Middle frontal gyrus (tissue), 1 donor: ENCODE measurements around the gene MAP3K19.
"Not testable (repeated sequence)": the region's sequence is repeated elsewhere in the genome, so short reads cannot be mapped to it uniquely, and the experiment has no call there.

Source experiments
- DNase-seq: peaks from one replicate; pipeline ENCODE4 v3.0.0-alpha.2; 2015; ENCODE audit warnings: low spot score; ENCODE audit errors: extremely low spot score

MAP3K19 gene

DNA sequence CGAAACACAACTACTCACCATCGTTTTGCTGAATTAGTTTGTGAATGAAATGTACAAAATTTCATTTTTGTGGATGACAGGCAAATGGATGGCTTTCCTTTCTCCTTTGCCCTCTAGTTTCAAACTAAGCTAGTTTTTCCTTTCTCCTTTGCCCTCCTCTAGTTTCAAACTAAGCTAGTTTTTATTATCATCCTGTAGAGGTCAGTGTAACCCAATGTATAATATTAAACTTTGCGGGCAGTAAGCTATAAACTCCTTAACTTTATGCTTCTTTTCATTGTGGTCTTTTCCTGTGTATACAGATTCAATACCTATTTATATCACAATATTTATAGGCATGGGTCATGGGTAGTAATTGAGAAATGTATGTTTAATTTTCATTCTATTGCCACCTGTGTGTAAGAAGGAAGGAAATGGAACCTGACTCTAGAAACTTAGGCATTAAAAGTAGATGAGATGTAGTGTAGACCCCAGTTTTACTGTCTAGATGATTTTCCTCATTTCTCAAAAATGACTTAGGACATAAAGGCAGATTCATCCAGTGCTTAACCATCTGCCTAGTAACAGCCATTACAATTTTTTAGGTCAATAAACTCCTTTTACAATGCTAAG lies 58.1 kb downstream of the MAP3K19 start:
- no peak for DNase-seq

DNA sequence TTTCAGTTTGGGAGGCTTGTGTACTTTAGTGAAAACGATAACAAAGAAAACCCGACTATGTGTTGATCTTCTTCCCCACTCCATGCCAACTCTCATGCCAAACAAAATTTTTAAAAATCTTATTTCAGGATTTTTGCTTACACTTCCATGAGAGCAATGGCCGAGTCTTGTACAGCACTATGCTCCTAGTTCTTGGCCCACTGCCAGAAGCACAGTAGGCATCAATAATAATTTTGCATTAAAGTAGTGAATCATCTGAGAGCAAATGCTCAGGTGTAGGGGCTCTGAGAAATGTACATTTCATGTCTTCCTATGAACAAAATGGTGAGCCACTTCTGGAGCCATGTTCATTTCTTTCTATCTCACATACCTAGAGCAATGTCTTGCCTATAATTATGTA lies 62.2 kb downstream of the MAP3K19 start:
- no peak for DNase-seq

DNA sequence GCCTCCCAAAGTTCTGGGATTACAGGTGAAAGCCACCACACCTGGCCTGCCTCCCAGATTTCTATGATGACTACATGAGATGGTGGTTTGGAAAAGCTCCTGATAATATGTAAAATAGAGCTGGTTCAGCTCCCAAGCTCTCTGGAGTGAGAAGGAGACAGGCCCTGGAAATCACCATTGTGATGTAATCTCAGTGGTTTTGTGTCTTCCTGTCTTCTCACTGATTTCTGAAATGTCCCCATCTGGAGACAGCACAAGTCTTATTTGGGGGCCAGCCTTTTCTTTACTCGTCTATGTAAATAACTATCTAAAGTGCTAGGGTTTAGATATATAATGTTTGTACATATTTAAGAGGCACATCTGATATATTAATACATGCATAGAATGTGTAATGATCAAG lies 64.6 kb downstream of the MAP3K19 start:
- no peak for DNase-seq

GRCh38 chr2:134980639-134981038 lies 66.6 kb downstream of the MAP3K19 start:
- DNase-seq, result no peak

DNA sequence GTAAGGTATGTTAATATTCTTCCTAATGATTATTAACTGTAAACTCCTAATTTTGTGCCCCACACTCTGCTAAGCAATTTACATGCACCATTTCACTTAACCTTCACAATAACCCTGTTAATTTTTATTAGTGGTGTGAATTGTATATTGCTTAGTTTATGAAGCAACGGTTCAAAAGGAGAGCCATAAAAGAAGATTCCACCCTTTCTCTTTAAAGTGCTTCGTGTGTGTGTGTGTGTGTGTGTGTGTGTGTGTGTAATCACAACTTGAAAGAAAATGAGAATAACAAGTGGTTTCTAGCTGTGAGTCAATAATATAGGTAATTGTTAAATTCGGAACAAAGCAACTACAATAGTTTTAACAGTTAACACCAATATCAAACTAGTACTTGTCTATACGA lies 68.0 kb downstream of the MAP3K19 start:
- no peak for DNase-seq

DNA sequence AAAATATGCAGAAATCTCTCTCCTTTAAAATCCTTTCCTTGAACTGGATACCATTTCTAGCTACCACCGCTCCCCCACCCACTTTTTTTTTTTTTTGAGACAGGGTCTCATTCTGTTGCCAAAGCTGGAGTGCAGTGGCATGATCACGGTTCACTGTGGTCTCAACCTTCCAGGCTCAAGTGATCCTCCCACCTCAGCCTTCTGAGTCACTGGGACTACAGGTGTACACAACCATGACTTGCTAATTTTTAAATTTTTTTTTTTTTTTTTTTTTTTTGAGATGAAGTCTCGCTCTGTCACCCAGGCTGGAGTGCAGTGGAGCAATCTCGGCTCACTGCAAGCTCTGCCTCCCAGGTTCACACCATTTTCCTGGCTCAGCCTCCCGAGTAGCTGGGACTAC lies 70.1 kb downstream of the MAP3K19 start:
- not testable (repeated sequence) for DNase-seq

GRCh38 chr2:134976074-134976702 lies 71.1 kb downstream of the MAP3K19 start:
- DNase-seq, result no peak

DNA sequence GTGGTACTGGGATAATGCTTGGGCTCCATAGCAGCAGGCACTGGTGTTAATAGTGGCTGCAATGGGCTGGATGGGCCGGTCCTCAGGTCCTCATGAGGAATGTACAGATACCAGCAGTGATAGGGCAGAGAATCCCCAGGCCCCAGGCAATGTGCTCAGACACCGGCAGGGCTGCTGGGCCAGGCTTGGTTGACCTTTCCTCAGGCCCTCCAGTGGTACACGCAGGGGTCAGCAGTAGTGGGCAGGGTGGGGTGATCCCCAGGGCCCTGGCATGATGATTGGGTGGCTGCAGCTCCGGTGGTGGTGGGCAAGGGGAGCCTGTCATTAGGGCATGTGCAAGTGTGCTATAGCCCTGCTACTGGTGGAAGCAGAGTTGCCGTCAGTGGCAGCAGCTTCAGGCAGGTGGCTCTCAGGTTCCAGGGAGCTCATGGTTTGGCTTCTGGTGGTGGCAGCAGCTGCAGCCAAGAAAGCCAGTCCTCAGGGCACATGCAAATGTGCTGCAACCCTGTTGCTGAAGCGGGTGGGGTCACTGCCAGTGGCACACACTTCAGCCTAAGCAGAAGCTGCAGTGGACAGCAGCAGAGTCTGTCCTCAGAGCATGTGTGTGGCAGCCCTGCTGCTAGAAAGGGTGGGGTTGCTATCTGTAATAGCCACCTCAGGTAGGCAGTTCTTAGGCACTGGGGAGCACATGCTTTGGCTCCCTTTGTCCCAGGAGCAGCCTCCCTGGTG lies 71.8 kb downstream of the MAP3K19 start:
- DNase-seq, result no peak

- DNase-seq, result no peak
These were observed 73.8 kb downstream of the MAP3K19 start for GRCh38 chr2:134973241-134974138.

DNA sequence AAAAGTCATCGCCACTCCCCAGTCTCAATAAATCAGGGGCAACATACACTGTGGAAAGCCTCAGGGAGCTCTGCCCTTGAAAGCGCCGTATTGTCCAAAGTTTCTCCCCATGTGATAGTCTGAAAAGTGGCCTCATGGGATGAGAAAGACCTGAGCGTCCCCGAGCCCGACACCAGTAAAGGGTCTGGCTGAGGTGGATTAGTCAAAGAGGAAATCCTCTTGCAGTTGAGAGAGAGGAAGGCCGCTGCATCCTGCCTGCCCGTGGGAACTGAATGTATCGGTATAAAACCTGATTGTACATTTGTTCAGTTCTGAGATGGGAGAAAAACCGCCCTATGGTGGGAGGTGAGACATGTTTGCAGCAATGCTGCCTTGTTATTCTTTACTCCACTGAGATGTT lies 80.1 kb downstream of the MAP3K19 start:
- not testable (repeated sequence) for DNase-seq

DNA sequence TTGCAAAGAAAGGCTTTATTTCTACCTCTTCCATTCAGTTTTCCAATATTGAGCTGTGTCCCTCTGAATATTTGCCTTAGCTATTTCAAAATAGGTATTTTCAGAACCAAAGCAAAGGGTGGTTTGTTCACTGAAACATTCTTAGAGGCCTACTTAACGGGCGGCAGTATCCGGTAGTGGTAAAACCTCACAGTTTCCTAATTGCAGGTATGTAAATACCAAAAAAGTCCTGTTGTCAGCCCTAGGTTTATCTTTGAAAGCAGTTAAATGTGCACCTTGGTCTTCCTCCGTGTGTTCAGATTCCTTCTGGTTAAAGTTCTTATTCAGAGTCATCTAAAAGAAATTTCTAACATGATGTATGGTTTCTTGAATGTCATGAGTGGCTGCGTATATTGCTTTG lies 89.8 kb downstream of the MAP3K19 start:
- no peak for DNase-seq

GRCh38 chr2:134955744-134956143 lies 91.5 kb downstream of the MAP3K19 start:
- no peak for DNase-seq

GRCh38 chr2:134954065-134954464 lies 93.2 kb downstream of the MAP3K19 start:
- no peak for DNase-seq

GRCh38 chr2:134952608-134953007 lies 94.6 kb downstream of the MAP3K19 start:
- no peak for DNase-seq

DNA sequence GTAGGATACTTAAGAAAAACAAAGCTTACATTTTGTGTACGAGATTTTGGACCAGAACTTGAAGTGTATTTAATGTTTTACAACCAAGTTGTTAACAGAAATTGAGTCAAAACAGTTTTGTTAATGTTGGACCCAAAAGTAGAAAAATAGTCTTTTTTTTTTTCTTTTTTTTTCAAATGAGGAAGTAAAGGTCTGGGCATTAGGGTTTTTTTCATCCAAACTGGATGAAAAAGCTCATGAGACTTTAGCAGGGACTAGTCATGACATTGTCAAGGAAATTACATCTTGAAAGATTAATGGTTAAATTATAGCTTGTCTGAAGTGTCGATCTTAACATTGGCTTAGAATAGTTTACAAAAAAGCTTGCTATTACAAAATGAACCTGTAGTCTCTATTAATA lies 96.4 kb downstream of the MAP3K19 start:
- no peak for DNase-seq

DNA sequence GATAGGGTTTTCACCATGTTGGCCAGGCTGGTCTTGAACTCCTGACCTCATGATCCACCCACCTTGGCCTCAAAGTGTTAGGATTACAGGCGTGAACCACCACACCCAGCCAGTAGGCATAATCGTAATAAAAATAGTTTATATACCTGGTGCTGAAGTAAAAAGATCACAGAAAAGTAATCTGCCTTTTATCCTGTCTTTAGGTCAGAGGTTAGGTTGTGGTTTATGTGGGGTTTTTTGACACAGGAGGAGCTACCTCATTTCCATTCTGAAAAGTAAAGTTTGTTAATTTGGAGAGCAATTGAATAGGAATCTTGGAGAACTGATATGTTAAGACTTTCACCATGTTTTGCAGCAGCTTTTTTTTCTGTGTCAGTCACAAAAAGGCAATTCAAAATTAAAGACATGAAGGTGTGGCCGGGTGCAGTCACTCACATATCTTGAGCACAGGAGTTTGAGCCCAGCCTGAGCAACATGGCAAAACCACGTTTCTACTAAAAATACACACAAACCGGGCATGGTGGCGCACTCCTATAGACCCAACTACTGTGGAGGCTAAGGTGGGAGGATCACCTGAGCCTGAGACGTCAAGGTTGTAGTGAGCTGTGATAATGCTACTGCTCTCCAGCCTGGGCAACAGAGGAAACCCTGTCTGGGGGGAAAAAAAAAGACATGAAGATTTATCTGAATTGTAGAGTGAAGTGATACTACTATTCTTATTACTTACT lies 97.1 kb downstream of the MAP3K19 start:
- no peak for DNase-seq

DNA sequence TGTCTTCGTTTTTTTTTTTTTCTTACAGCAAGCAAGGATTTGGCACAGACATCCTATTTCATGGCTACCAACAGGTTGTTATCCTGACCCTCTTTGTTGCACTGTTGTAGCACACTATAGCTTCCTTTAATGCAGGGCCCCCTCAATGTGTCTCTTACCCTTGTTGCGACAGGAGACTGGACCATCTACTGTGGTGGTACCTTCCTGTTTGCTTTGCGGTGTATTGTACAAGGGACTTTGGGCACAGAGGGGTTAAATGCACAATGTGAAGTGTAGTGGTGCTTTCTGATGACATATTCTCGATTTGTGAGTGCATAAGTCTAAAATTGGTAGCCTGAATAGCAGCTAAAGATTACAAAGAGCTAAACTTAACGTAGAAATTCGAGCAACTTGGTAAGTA lies 101.2 kb downstream of the MAP3K19 start:
- no peak for DNase-seq

DNA sequence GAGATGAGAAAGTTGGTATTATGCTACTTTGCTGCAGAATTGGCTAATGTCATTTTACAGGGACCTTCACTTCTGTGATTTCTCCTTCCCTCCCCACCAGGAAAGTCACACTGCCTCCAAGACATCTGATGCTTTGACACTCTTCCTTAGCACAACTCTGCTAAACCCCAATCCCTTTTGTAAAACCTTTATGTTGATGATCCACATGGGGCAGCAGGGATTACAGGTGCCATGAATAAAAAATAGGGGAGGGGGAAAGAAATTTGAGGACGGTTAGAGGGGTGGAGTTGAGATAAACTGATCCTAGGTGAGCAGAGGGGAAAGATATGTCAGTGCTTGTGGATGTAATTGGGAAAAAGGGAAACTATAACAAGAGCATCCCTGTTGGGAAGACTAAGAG lies 102.3 kb downstream of the MAP3K19 start:
- DNase-seq, result no peak

GRCh38 chr2:134943540-134943939 lies 103.7 kb downstream of the MAP3K19 start:
- no peak for DNase-seq

GRCh38 chr2:134936691-134937090 lies 110.6 kb downstream of the MAP3K19 start:
- DNase-seq, result no peak

- no peak for DNase-seq
These were observed 112.6 kb downstream of the MAP3K19 start for GRCh38 chr2:134934641-134935040.
